K562 (cell line): ENCODE measurements around the gene RXYLT1. TPM values are rescaled to one million over a fixed set of nuclear protein-coding genes. Genes with fewer than 3 reads are reported as not detected.
"Not testable (repeated sequence)": the region's sequence is repeated elsewhere in the genome, so short reads cannot be mapped to it uniquely, and the experiment has no call there.

Experiments used
- ATAC-seq: fragments of 200-7000 bp; cut with Tn5 transposase; 3 replicates; pipeline ENCODE4 v1.9.1; 2020; ENCODE audit warnings: moderate library complexity
- BruUV-seq: library from RNA; stranded (reverse); fragments of 400-500 nt; replicated peaks from 2 replicates; lab custom pipeline; 2021; lab: Mats Ljungman, UMichigan
- CTCF ChIA-PET: fragments of 300-600 bp; formaldehyde crosslinking; extraction: SDS; loops from one replicate; lab custom pipeline; 2021; ENCODE audit warnings: low intra/inter-chr PET ratio; lab: Yijun Ruan, JAX
- POLR2A ChIA-PET: fragments of 300-600, 350-650 bp; sonication (Branson Sonifier 250); formaldehyde crosslinking; extraction: SDS; loops from one replicate; lab custom pipeline; 2021; ENCODE audit warnings: antibody characterized with exemption, inconsistent platforms; lab: Yijun Ruan, JAX
- DNase-seq, 4 experiments: peaks; one replicate each; pipeline versions ENCODE4 v3.0.0 to v3.0.0-alpha.2; 2011 to 2018; ENCODE audit warnings: low spot score in 3 of 4, mixed read lengths in 3 of 4; ENCODE audit errors: extremely low read depth in 1 of 4
- FAIRE-seq: peaks from 2 replicates; lab custom pipeline; 2011; peaks lifted over from hg19 to GRCh38; lab: Jason Lieb, UNC
- H2AFZ ChIP-seq: 2 replicates; pipeline ENCODE4 v1.6.0; 2011; ENCODE audit warnings: low read depth, low read length, control low read depth, inconsistent platforms
- H3K27ac ChIP-seq: fragments of 200-600 bp; 3 replicates; pipeline ENCODE4 v1.8.0; 2011; ENCODE audit warnings: low read depth, mild to moderate bottlenecking, control low read depth, inconsistent platforms, low read length, moderate library complexity, mixed read lengths; ENCODE audit errors: extremely low read depth
- H3K27me3 ChIP-seq, 2 experiments: fragments of 300-600 bp in 1 of 2; 2 replicates in 1 of 2; 3 replicates in 1 of 2; pipeline versions ENCODE4 v1.6.0 to v1.8.0; 2011; ENCODE audit warnings: inconsistent platforms in 2 of 2, low read length in 2 of 2, mild to moderate bottlenecking in 1 of 2, mixed read lengths in 1 of 2, moderate library complexity in 1 of 2; ENCODE audit not compliant: control insufficient read depth in 2 of 2, insufficient read depth in 2 of 2
- H3K36me3 ChIP-seq: fragments of 300-600 bp; 3 replicates; pipeline ENCODE4 v1.8.0; 2011; ENCODE audit warnings: mild to moderate bottlenecking, low read length, inconsistent platforms; ENCODE audit not compliant: control insufficient read depth, insufficient read depth
- H3K4me1 ChIP-seq, 2 experiments: fragments of 200-600 bp in 1 of 2; replicated peaks in 1 of 2; 2 replicates in 1 of 2; 3 replicates in 1 of 2; pipeline versions ENCODE4 v1.5.1 to v1.8.0; 2011; ENCODE audit warnings: inconsistent platforms in 2 of 2, low read length in 2 of 2, mild to moderate bottlenecking in 1 of 2, mixed read lengths in 1 of 2, moderate library complexity in 1 of 2; ENCODE audit not compliant: control insufficient read depth in 2 of 2, insufficient read depth in 2 of 2
- H3K4me2 ChIP-seq: 2 replicates; pipeline ENCODE4 v1.6.1; 2011; ENCODE audit warnings: low read length, control low read depth, inconsistent platforms, mixed read lengths; ENCODE audit not compliant: insufficient read depth
- H3K4me3 ChIP-seq: fragments of 200-600 bp; sonication (generic), shearing (Covaris generic); 2 replicates; pipeline ENCODE4 v1.5.1; 2016; ENCODE audit warnings: control low read depth, inconsistent platforms
- H3K79me2 ChIP-seq: fragments of 200-600 bp; 3 replicates; pipeline ENCODE4 v1.8.0; 2011; ENCODE audit warnings: low read length, inconsistent platforms; ENCODE audit not compliant: control insufficient read depth, insufficient read depth
- H3K9ac ChIP-seq, 2 experiments: 2 replicates each; pipeline versions ENCODE4 v1.6.0 to v1.6.1; 2011; ENCODE audit warnings: low read depth in 2 of 2, low read length in 2 of 2, control low read depth in 1 of 2, inconsistent platforms in 1 of 2, mild to moderate bottlenecking in 1 of 2, mixed read lengths in 1 of 2; ENCODE audit not compliant: insufficient read depth in 1 of 2
- H3K9me1 ChIP-seq: one replicate; pipeline ENCODE4 v1.6.0; 2011; ENCODE audit warnings: inconsistent platforms, mild to moderate bottlenecking, low read length, moderate library complexity; ENCODE audit not compliant: control insufficient read depth, insufficient read depth
- H3K9me3 ChIP-seq: replicated peaks from 2 replicates; pipeline ENCODE4 v1.5.1; 2011; ENCODE audit warnings: low read depth, low read length, inconsistent platforms; ENCODE audit not compliant: control insufficient read depth, insufficient read depth
- H4K20me1 ChIP-seq: replicated peaks from 2 replicates; pipeline ENCODE4 v1.6.1; 2011; ENCODE audit warnings: low read length, inconsistent platforms, mixed read lengths; ENCODE audit not compliant: control insufficient read depth, insufficient read depth
- CHD2 ChIP-seq: IDR thresholded peaks from 2 replicates; pipeline ENCODE4 v1.6.1; 2011; ENCODE audit warnings: low read depth, low read length
- L3MBTL2 ChIP-seq: fragments of 450-650 bp; IDR thresholded peaks from 2 replicates; pipeline ENCODE4 v1.6.1; 2016; ENCODE audit warnings: mild to moderate bottlenecking, moderate library complexity
- whole genome bisulfite sequencing: fragments of 100-300 bp; shearing (Covaris generic); methylation state at CpG from one replicate; pipeline ENCODE4 v1.1.6; 2016; ENCODE audit warnings: low coverage, mixed read lengths; ENCODE audit not compliant: insufficient coverage; ENCODE audit errors: missing lambda C conversion rate; 5-methylcytosine and 5-hydroxymethylcytosine counted together
- in situ Hi-C: fragments of 300-500 bp; cut with MboI; formaldehyde crosslinking; loops from 4 replicates; pipeline ENCODE4 v1.15.0; 2018; ENCODE audit warnings: inconsistent platforms, mixed read lengths
- intact Hi-C: fragments of 100-400 bp; cut with micrococcal nuclease; formaldehyde crosslinking; loops from 2 replicates; pipeline ENCODE4 v1.14.2; 2022
- polyA plus RNA-seq, 8 experiments: library from polyadenylated mRNA; depleted of rRNA in 4 of 8; stranded (reverse) in 5 of 8; unstranded in 3 of 8; fragments of >200 nt; fragmentation: Nextera tagmentation in 2 of 8; fragmentation: Illumina TruSeq in 1 of 8; extraction: Ambion mirVana in 2 of 8; extraction: Trizol in 1 of 8; gene quantifications; 2 replicates each; pipeline versions ENCODE4 v1.2.1 to v1.2.3, GENCODE V29; 2011 to 2014; ENCODE audit warnings: inconsistent platforms in 1 of 8, missing spikeins in 1 of 8
- total RNA-seq, 7 experiments: library from RNA; depleted of rRNA in 6 of 7; stranded (reverse); fragments of >200 nt in 6 of 7; fragmentation: Illumina TruSeq in 2 of 7; extraction: Trizol in 2 of 7; gene quantifications; 2 replicates each; pipeline versions ENCODE4 v1.2.1 to v1.2.3, GENCODE V29; 2011 to 2021; ENCODE audit warnings: low replicate concordance in 1 of 7

RXYLT1 gene
- total and polyA plus RNA-seq, 9 of the 15 experiments (the other 6 are each of a cell fraction or from before 2014, with no cell fraction given) = 6.7 to 26.5 (median 20.9) TPM

- CTCF ChIA-PET = not testable (repeated sequence)
- 3% methylated on average over 2 of the region's 2 CpGs for WGBS
Measured at GRCh38 chr12:63744110-63744509, 35.6 kb upstream of the RXYLT1 start.

GRCh38 chr12:63746470-63746869 lies 33.2 kb upstream of the RXYLT1 start:
- BruUV-seq, H3K9me3 ChIP-seq, H4K20me1 ChIP-seq, H3K27ac ChIP-seq, H3K4me3 ChIP-seq, H3K9ac ChIP-seq, POLR2A ChIA-PET, intact Hi-C loops, H3K4me1 ChIP-seq, H3K4me2 ChIP-seq, H3K36me3 ChIP-seq, H3K79me2 ChIP-seq, FAIRE-seq, H3K27me3 ChIP-seq, H3K9me1 ChIP-seq, CTCF ChIA-PET: not testable (repeated sequence)
- DNase-seq = peak in 1 of 4 experiments; percentile 20
- TF ChIP-seq L3MBTL2 (0 out of 2 replicates have a peak, but pooled peaks have one; percentile 20), CHD2 (peak; percentile 77)
- in situ Hi-C loops = loop anchor here (5.0 kb wide), 1 partner anchor 194 kb away; no protein-coding TSS in a partner anchor
- 0 out of 2 replicates have a peak overlapping the region, but pooled peaks have one; percentile 51 for H2AFZ ChIP-seq
- ATAC-seq = peak; percentile 65; the same call in 2 of the 3 replicates
- 6% methylated on average over 10 of the region's 11 CpGs for WGBS

More at GRCh38 chr12:63744110-63744509, 35.6 kb upstream of the RXYLT1 start:
- in situ Hi-C loops, H3K9me1 ChIP-seq, H3K27me3 ChIP-seq, H3K4me1 ChIP-seq, POLR2A ChIA-PET, FAIRE-seq, H3K9me3 ChIP-seq, H3K9ac ChIP-seq, BruUV-seq, DNase-seq, H4K20me1 ChIP-seq, H3K4me3 ChIP-seq, ATAC-seq, H2AFZ ChIP-seq, H3K27ac ChIP-seq, H3K4me2 ChIP-seq, H3K79me2 ChIP-seq, H3K36me3 ChIP-seq, intact Hi-C loops: not testable (repeated sequence)

- H3K4me1 ChIP-seq, POLR2A ChIA-PET, CTCF ChIA-PET, BruUV-seq, H3K9me3 ChIP-seq, DNase-seq, H2AFZ ChIP-seq, ATAC-seq, H4K20me1 ChIP-seq, H3K4me2 ChIP-seq, H3K27me3 ChIP-seq, FAIRE-seq, H3K9me1 ChIP-seq, H3K79me2 ChIP-seq, H3K27ac ChIP-seq, H3K36me3 ChIP-seq, intact Hi-C loops, H3K4me3 ChIP-seq, H3K9ac ChIP-seq: not testable (repeated sequence)
- in situ Hi-C loops = loop anchor here (5.0 kb wide), 1 partner anchor 195 kb away; no protein-coding TSS in a partner anchor
Measured at GRCh38 chr12:63747136-63747535, 32.6 kb upstream of the RXYLT1 start.
